ENCODE measurements around the gene SLC1A2. TPM values are rescaled to one million over a fixed set of nuclear protein-coding genes. Genes with fewer than 3 reads are reported as not detected.

The SLC1A2 gene
- total and polyA plus RNA-seq, 2 donors (not counting 3 experiments of a cell fraction or from before 2014, with no cell fraction given): not detected

DNA sequence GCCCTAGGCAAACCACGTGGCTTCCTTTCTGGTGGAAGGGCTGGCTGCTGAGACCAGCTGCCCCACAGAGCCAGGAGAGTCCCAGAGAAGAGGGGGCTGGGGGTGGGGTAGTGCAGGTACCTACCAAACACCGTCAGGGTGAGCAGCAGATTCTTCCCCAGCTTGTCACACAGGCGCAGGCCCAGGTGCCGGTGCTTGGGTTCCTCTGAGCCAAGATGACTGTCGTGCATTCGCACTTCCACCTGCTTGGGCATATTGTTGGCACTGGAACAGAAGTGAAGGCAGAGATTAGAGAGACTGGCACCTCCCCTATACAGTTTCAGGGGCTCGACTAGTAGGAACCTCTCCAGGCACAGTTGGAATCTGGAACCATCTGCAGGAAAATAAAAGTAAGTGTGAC lies 102.1 kb downstream of the SLC1A2 start:
- BruUV-seq (replicated peaks): no TSS peak
- ChIA-PET CTCF (interaction anchor here (1.1 kb wide), 1 partner anchor 26 kb away, joined by 3 read pairs; no protein-coding TSS in a partner anchor), POLR2A (no interaction called here)
- TF ChIP-seq POLR2A (IDR thresholded peaks at IDR 0.05; ENCODE audit: low read depth, low read length): no peak
- no peak for TF ChIP-seq JUN (IDR thresholded peaks at IDR 0.05; ENCODE audit: borderline replicate concordance, insufficient read depth, insufficient read length, low read depth)
- no peak for TF ChIP-seq GATA2 (IDR thresholded peaks at IDR 0.05; ENCODE audit: insufficient read depth, insufficient read length, low read depth, low read length)
- no peak for TF ChIP-seq POLR2AphosphoS5 (IDR thresholded peaks at IDR 0.05; ENCODE audit: insufficient read depth, low read depth, low read length)
- no peak for TF ChIP-seq FOS (IDR thresholded peaks at IDR 0.05; ENCODE audit: borderline replicate concordance, insufficient read depth, low read length)
- no peak for TF ChIP-seq MYC (IDR thresholded peaks at IDR 0.05; ENCODE audit: low read depth, low read length)
- TF ChIP-seq MAX (IDR thresholded peaks at IDR 0.05; ENCODE audit: insufficient read depth, insufficient read length): no peak
- TF ChIP-seq EZH2 (IDR thresholded peaks at IDR 0.05; ENCODE audit: borderline replicate concordance, low read depth, low read length, severe bottlenecking): no peak
- TF ChIP-seq CTCF (IDR thresholded peaks at IDR 0.05; ENCODE audit: extremely low read depth in 1 of 2, insufficient read depth in 1 of 2, low read depth in 1 of 2, low read length in 2 of 2): no peak
- H3K9me1 ChIP-seq (replicated peaks; ENCODE audit: control insufficient read depth, extremely low read depth, insufficient read depth, low read length): no peaks in the 10 kb centered on the region
- no peak overlapping the region for H2AFZ ChIP-seq (ENCODE audit: low read depth, low read length)
- no peaks in the 10 kb centered on the region for H3K36me3 ChIP-seq (ENCODE audit: control insufficient read depth in 2 of 2, extremely low read depth in 1 of 2, insufficient read depth in 2 of 2, low read length in 2 of 2)
- dilution Hi-C loops (cut with MboI; ENCODE audit: extremely low pct_ligation_motif_present, low sequenced_read_pairs) (no loop called here), intact Hi-C loops (cut with micrococcal nuclease) (no loop called here)
- no peak overlapping the region for H3K4me2 ChIP-seq (ENCODE audit: insufficient read depth, low read length)
- no peak for DNase-seq (ENCODE audit: low read depth, low spot score)
- no peak for FAIRE-seq
- H3K79me2 ChIP-seq (ENCODE audit: control insufficient read depth, insufficient read depth, low read length): no peaks in the 10 kb centered on the region
- H3K27me3 ChIP-seq (ENCODE audit: control insufficient read depth in 2 of 2, insufficient read depth in 2 of 2, low read length in 2 of 2): peaks cover 0 to 3% of the 10 kb centered on the region in 2 experiments
- no peak overlapping the region for H3K9ac ChIP-seq (replicated peaks; ENCODE audit: extremely low read depth, insufficient read depth, low read length)
- no peaks in the 10 kb centered on the region for H4K20me1 ChIP-seq (replicated peaks; ENCODE audit: control insufficient read depth, extremely low read depth, insufficient read depth, low read length)
- no peaks in the 10 kb centered on the region for H3K4me1 ChIP-seq (ENCODE audit: control insufficient read depth, extremely low read depth, insufficient read depth, low read length)
- no peaks in the 10 kb centered on the region for H3K9me3 ChIP-seq (replicated peaks; ENCODE audit: control insufficient read depth, insufficient read depth, low read length)
- no peak overlapping the region for H3K4me3 ChIP-seq (replicated peaks in 1 of 3; ENCODE audit: insufficient read depth in 1 of 3, low read depth in 1 of 3, low read length in 3 of 3)
- no peak overlapping the region for H3K27ac ChIP-seq (ENCODE audit: insufficient read depth, low read depth, low read length)

Measured in endothelial cell of umbilical vein (primary cell).